Fibroblast of lung (primary cell): ENCODE results near the gene KLK7. TPM values are rescaled to one million over a fixed set of nuclear protein-coding genes. Genes with fewer than 3 reads are reported as not detected.

Experiments
- DNase-seq, 2 donors: peaks; one replicate each; pipeline versions ENCODE4 v3.0.0 to v3.0.0-alpha.2; 2010; ENCODE audit warnings: low read depth in 2 of 2
- H2AFZ ChIP-seq: 2 replicates; pipeline ENCODE4 v1.5.1; 2012; ENCODE audit warnings: low read length, control low read depth, inconsistent platforms
- H3K27ac ChIP-seq: 2 replicates; pipeline ENCODE4 v1.5.1; 2011; ENCODE audit warnings: low read length, control low read depth; ENCODE audit not compliant: insufficient read depth
- H3K27me3 ChIP-seq: 2 replicates; pipeline ENCODE4 v1.5.1; 2011; ENCODE audit warnings: mild to moderate bottlenecking, low read length; ENCODE audit not compliant: control insufficient read depth, insufficient read depth
- H3K36me3 ChIP-seq: 2 replicates; pipeline ENCODE4 v1.5.1; 2011; ENCODE audit warnings: low read length; ENCODE audit not compliant: control insufficient read depth, insufficient read depth
- H3K4me1 ChIP-seq: 2 replicates; pipeline ENCODE4 v1.5.1; 2011; ENCODE audit warnings: low read length; ENCODE audit not compliant: control insufficient read depth, insufficient read depth; ENCODE audit errors: extremely low read depth
- H3K4me2 ChIP-seq: 2 replicates; pipeline ENCODE4 v1.5.1; 2011; ENCODE audit warnings: low read length, control low read depth; ENCODE audit not compliant: insufficient read depth; ENCODE audit errors: extremely low read depth
- H3K4me3 ChIP-seq, 4 experiments: fragments of 200-600 bp in 1 of 4; sonication (generic) in 1 of 4; replicated peaks in 1 of 4; 2 replicates each; pipeline ENCODE4 v1.5.1; 2011 to 2016; ENCODE audit warnings: low read length in 4 of 4, low read depth in 3 of 4, mild to moderate bottlenecking in 3 of 4, control low read depth in 2 of 4, inconsistent platforms in 1 of 4, mixed read lengths in 1 of 4; ENCODE audit not compliant: insufficient read depth in 1 of 4; ENCODE audit errors: control extremely low read depth in 1 of 4
- H3K79me2 ChIP-seq: 2 replicates; pipeline ENCODE4 v1.5.1; 2012; ENCODE audit warnings: mild to moderate bottlenecking, low read length, inconsistent platforms; ENCODE audit not compliant: control insufficient read depth, insufficient read depth
- H3K9ac ChIP-seq: 2 replicates; pipeline ENCODE4 v1.5.1; 2011; ENCODE audit warnings: mild to moderate bottlenecking, low read length, control low read depth; ENCODE audit not compliant: insufficient read depth
- H3K9me3 ChIP-seq: 2 replicates; pipeline ENCODE4 v1.5.1; 2012; ENCODE audit warnings: low read depth, low read length; ENCODE audit not compliant: control insufficient read depth, insufficient read depth
- H4K20me1 ChIP-seq: 2 replicates; pipeline ENCODE4 v1.5.1; 2011; ENCODE audit warnings: low read length; ENCODE audit not compliant: control insufficient read depth, insufficient read depth; ENCODE audit errors: extremely low read depth
- EZH2 ChIP-seq: IDR thresholded peaks from 2 replicates; pipeline ENCODE4 v1.5.1; 2012; ENCODE audit warnings: low read length, control low read depth, mild to moderate bottlenecking; ENCODE audit errors: missing control alignments
- polyA plus RNA-seq, 2 donors: library from polyadenylated mRNA; depleted of rRNA in 1 of 2; stranded (reverse) in 1 of 2; unstranded in 1 of 2; fragments of >200 nt; gene quantifications; 2 replicates each; pipeline ENCODE4 v1.2.1, GENCODE V29; 2011 to 2012; ENCODE audit warnings: missing spikeins in 1 of 2
- total RNA-seq: library from RNA; depleted of rRNA; stranded (reverse); fragments of >200 nt; gene quantifications from 2 replicates; pipeline ENCODE4 v1.2.1, GENCODE V29; 2014
- TF ChIP-seq, protein P1 (sequence below), 2 donors: IDR thresholded peaks in 1 of 2; conservative IDR thresholded peaks in 1 of 2; 1 replicate in 1 of 2; 2 replicates in 1 of 2; pipeline ENCODE4 v1.5.1; 2011 to 2012; ENCODE audit warnings: low read length in 2 of 2, control low read depth in 1 of 2, inconsistent platforms in 1 of 2, low read depth in 1 of 2, mild to moderate bottlenecking in 1 of 2

Gene KLK7
- total and polyA plus RNA-seq, 2 donors (not counting 1 experiment from before 2014, with no cell fraction given), result not detected

DNA sequence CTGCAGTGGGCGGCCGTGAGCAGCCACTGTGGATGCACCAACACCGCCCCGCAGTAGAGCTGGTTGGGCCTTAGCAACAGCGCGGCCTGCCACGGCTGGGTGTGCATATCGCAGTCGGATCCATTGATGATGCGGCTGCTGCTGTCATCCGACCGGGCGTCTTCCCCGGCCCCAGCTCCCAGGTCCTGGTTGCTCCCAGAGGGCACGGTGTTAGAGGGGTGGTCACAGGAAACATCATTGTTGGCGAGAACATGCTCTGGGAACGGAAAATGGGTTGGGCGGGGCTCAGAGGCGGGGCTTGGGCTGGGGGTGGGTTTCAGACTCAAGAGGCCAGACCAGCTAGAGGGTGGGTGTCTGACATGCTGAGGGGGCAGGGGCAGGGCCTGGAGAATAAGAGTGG, 33.9 kb downstream of the KLK7 start:
- Histone ChIP-seq H3K27ac (no peak overlapping the region), H3K36me3 (no peaks in the 10 kb centered on the region), H2AFZ (no peak overlapping the region), H3K4me1 (no peaks in the 10 kb centered on the region), H3K9me3 (no peaks in the 10 kb centered on the region), H3K4me2 (no peak overlapping the region), H3K79me2 (no peaks in the 10 kb centered on the region), H3K4me3 (no peak overlapping the region), H3K27me3 (no peaks in the 10 kb centered on the region), H3K9ac (no peak overlapping the region), H4K20me1 (no peaks in the 10 kb centered on the region)
- no peak for TF ChIP-seq EZH2
- TF ChIP-seq, protein P1, sequence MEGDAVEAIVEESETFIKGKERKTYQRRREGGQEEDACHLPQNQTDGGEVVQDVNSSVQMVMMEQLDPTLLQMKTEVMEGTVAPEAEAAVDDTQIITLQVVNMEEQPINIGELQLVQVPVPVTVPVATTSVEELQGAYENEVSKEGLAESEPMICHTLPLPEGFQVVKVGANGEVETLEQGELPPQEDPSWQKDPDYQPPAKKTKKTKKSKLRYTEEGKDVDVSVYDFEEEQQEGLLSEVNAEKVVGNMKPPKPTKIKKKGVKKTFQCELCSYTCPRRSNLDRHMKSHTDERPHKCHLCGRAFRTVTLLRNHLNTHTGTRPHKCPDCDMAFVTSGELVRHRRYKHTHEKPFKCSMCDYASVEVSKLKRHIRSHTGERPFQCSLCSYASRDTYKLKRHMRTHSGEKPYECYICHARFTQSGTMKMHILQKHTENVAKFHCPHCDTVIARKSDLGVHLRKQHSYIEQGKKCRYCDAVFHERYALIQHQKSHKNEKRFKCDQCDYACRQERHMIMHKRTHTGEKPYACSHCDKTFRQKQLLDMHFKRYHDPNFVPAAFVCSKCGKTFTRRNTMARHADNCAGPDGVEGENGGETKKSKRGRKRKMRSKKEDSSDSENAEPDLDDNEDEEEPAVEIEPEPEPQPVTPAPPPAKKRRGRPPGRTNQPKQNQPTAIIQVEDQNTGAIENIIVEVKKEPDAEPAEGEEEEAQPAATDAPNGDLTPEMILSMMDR (conservative IDR thresholded peaks at IDR 0.05 in 1 of 2, IDR thresholded peaks at IDR 0.05 in 1 of 2; ENCODE audit: low read depth in 1 of 2, low read length in 2 of 2), result no peak
- no peak for DNase-seq

DNA sequence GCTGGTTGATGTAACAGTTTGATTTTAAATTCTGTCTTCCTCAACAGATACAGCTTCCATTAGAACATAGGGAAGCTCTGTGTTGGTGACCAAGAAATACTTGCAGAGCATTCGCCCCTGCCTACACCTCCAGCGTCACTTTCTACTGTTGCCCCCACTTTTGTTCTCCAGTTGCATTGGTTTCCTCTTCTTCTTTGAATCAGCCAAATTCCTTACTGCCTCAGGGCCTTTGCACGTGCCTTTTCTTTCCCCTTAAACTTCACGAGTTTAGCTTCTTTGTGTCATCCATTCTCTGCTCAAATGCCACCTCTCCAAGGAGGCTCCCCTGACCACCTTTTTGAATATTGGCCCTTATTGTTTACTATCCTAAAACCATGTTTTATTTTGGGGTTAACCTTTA, 36.6 kb downstream of the KLK7 start:
- Histone ChIP-seq H3K27ac (no peak overlapping the region), H3K36me3 (no peaks in the 10 kb centered on the region), H4K20me1 (no peaks in the 10 kb centered on the region), H2AFZ (no peak overlapping the region), H3K4me2 (no peak overlapping the region), H3K4me3 (no peak overlapping the region), H3K9me3 (no peaks in the 10 kb centered on the region), H3K9ac (no peak overlapping the region), H3K79me2 (no peaks in the 10 kb centered on the region), H3K4me1 (no peaks in the 10 kb centered on the region), H3K27me3 (no peaks in the 10 kb centered on the region)
- DNase-seq, result no peak
- TF ChIP-seq EZH2, result no peak
- TF ChIP-seq, protein P1 (conservative IDR thresholded peaks at IDR 0.05 in 1 of 2, IDR thresholded peaks at IDR 0.05 in 1 of 2; ENCODE audit: low read depth in 1 of 2, low read length in 2 of 2), result no peak

DNA sequence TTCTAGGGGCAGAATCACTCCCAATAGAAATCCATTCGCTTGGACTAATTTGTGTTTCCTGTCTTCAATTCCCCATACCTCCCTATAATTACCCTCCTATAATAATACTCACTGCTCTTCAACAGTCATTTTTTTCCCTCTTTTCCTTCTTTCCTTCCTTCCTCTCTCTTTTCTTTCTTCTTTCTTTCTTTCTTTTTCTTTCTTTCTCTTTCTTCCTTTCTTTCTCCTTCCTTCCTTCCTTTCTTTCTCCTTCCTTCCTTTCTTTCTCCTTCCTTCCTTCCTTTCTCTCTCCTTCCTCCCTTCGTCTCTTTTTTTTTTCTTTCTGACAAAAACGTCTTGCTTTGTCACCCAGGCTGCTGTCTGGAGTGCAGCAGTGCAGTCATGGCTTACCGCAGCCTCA, 38.9 kb downstream of the KLK7 start:
- Histone ChIP-seq H3K4me1 (no peaks in the 10 kb centered on the region), H3K36me3 (no peaks in the 10 kb centered on the region), H3K4me3 (no peak overlapping the region), H2AFZ (no peak overlapping the region), H3K9me3 (no peaks in the 10 kb centered on the region), H3K27ac (no peak overlapping the region), H3K79me2 (no peaks in the 10 kb centered on the region), H3K27me3 (no peaks in the 10 kb centered on the region), H3K9ac (no peak overlapping the region), H4K20me1 (no peaks in the 10 kb centered on the region), H3K4me2 (no peak overlapping the region)
- DNase-seq, result no peak
- TF ChIP-seq, protein P1 (conservative IDR thresholded peaks at IDR 0.05 in 1 of 2, IDR thresholded peaks at IDR 0.05 in 1 of 2; ENCODE audit: low read depth in 1 of 2, low read length in 2 of 2), result no peak
- no peak for TF ChIP-seq EZH2
